Tibial artery (tissue), 4 donors: ENCODE data around the gene SEMA3B.

Source experiments
- DNase-seq, 2 donors: peaks; one replicate each; pipeline ENCODE4 v3.0.0-alpha.2; 2019
- H3K27ac ChIP-seq, 2 donors: fragments of 200-600 bp; sonication (generic) in 1 of 2; 1 replicate in 1 of 2; 2 replicates in 1 of 2; pipeline ENCODE4 v1.5.1; 2018 to 2019; ENCODE audit warnings: mild to moderate bottlenecking in 1 of 2
- H3K27me3 ChIP-seq, 2 donors: fragments of 200-600 bp; sonication (generic) in 1 of 2; one replicate each; pipeline versions ENCODE4 v1.5.1 to v1.6.0; 2016 to 2019
- H3K36me3 ChIP-seq, 3 donors: fragments of 200-600 bp; sonication (generic) in 2 of 3; one replicate each; pipeline ENCODE4 v1.5.1; 2016 to 2019; ENCODE audit warnings: mild to moderate bottlenecking in 2 of 3
- H3K4me1 ChIP-seq, 4 donors: fragments of 200-600 bp; sonication (generic) in 2 of 4; 1 replicate in 3 of 4; 2 replicates in 1 of 4; pipeline ENCODE4 v1.5.1; 2016 to 2019
- H3K4me3 ChIP-seq, 2 donors: fragments of 200-600 bp; sonication (generic) in 1 of 2; 1 replicate in 1 of 2; 2 replicates in 1 of 2; pipeline ENCODE4 v1.5.1; 2018 to 2019; ENCODE audit warnings: mild to moderate bottlenecking in 2 of 2
- H3K9me3 ChIP-seq, 3 donors: fragments of 200-600 bp; sonication (generic) in 1 of 3; one replicate each; pipeline ENCODE4 v1.5.1; 2016 to 2019
- CTCF ChIP-seq, 2 experiments: fragments of 200-600 bp in 1 of 2; fragments of 450-650 bp in 1 of 2; IDR thresholded peaks; one replicate each; pipeline ENCODE4 v1.5.1; 2017 to 2019; ENCODE audit warnings: antibody characterized with exemption in 2 of 2, mild to moderate bottlenecking in 1 of 2, moderate library complexity in 1 of 2
- intact Hi-C: fragments of 100-400 bp; cut with DNase I; formaldehyde crosslinking; loops from one replicate; pipeline ENCODE4 v1.15.0; 2023; ENCODE audit warnings: low total_unique reads

The SEMA3B gene

GRCh38 chr3:50249457-50249856 is 19.5 kb upstream of the SEMA3B start:
- H3K27ac ChIP-seq: peak overlapping the region; percentile 56 to 67
- peaks cover 15 to 29% (median 26%) of the 10 kb centered on the region in 3 donors for H3K36me3 ChIP-seq

GRCh38 chr3:50250514-50250913 is 18.4 kb upstream of the SEMA3B start:
- H3K27ac ChIP-seq: peak overlapping the region; percentile 8 to 9
- intact Hi-C loops: no loop called here
- H3K27me3 ChIP-seq: no peaks in the 10 kb centered on the region
- no peaks in the 10 kb centered on the region for H3K9me3 ChIP-seq
- no peak overlapping the region for H3K4me3 ChIP-seq
- TF ChIP-seq CTCF (IDR thresholded peaks at IDR 0.05): no peak
- peaks cover 0 to 82% (median 69%) of the 10 kb centered on the region in 4 donors for H3K4me1 ChIP-seq
- no peak for DNase-seq
- H3K36me3 ChIP-seq: peaks cover 18 to 39% (median 35%) of the 10 kb centered on the region in 3 donors

More at GRCh38 chr3:50249457-50249856, 19.5 kb upstream of the SEMA3B start:
- no peaks in the 10 kb centered on the region for H3K9me3 ChIP-seq
- TF ChIP-seq CTCF (IDR thresholded peaks at IDR 0.05): no peak
- no peak overlapping the region for H3K4me3 ChIP-seq
- no peaks in the 10 kb centered on the region for H3K27me3 ChIP-seq
- H3K4me1 ChIP-seq: peaks cover 0 to 82% (median 71%) of the 10 kb centered on the region in 4 donors
- intact Hi-C loops: no loop called here
- no peak for DNase-seq

GRCh38 chr3:50251220-50251619 is 17.7 kb upstream of the SEMA3B start:
- Histone ChIP-seq H3K4me3 (no peak overlapping the region), H3K36me3 (peaks cover 21 to 45% (median 40%) of the 10 kb centered on the region in 3 donors), H3K4me1 (peaks cover 0 to 75% (median 63%) of the 10 kb centered on the region in 4 donors), H3K9me3 (no peaks in the 10 kb centered on the region), H3K27ac (peak overlapping the region in 1 of 2 donors; percentile 9), H3K27me3 (no peaks in the 10 kb centered on the region)
- DNase-seq: no peak
- no peak for TF ChIP-seq CTCF (IDR thresholded peaks at IDR 0.05)
- intact Hi-C loops: no loop called here

- H3K9me3 ChIP-seq: no peaks in the 10 kb centered on the region
- DNase-seq: peak; percentile 81 to 83
- H3K27ac ChIP-seq: peak overlapping the region; percentile 52 to 60
- H3K36me3 ChIP-seq: peaks cover 42 to 70% (median 66%) of the 10 kb centered on the region in 3 donors
- no peak for TF ChIP-seq CTCF (IDR thresholded peaks at IDR 0.05)
- peaks cover 0 to 46% (median 33%) of the 10 kb centered on the region in 4 donors for H3K4me1 ChIP-seq
- no peak overlapping the region for H3K4me3 ChIP-seq
- no peaks in the 10 kb centered on the region for H3K27me3 ChIP-seq
- intact Hi-C loops: no loop called here
Measured at GRCh38 chr3:50254577-50255250, 14.2 kb upstream of the SEMA3B start.

GRCh38 chr3:50255251-50255615 is 13.7 kb upstream of the SEMA3B start:
- H3K27ac ChIP-seq: peak overlapping the region; percentile 52 to 60
- intact Hi-C loops: no loop called here
- DNase-seq: no peak

More at GRCh38 chr3:50255251-50255615, 13.7 kb upstream of the SEMA3B start:
- no peaks in the 10 kb centered on the region for H3K9me3 ChIP-seq
- H3K4me1 ChIP-seq: peaks cover 0 to 46% (median 31%) of the 10 kb centered on the region in 4 donors
- peaks cover 42 to 70% (median 66%) of the 10 kb centered on the region in 3 donors for H3K36me3 ChIP-seq
- no peak for TF ChIP-seq CTCF (IDR thresholded peaks at IDR 0.05)
- no peaks in the 10 kb centered on the region for H3K27me3 ChIP-seq
- no peak overlapping the region for H3K4me3 ChIP-seq
